HEK293 (cell line): ENCODE measurements around the gene KRT6A.

Experiments used
- CTCF ChIA-PET: fragments of 350-600 bp; formaldehyde crosslinking; extraction: SDS; loops from one replicate; lab custom pipeline; 2021; ENCODE audit warnings: antibody characterized with exemption; lab: Yijun Ruan, JAX
- POLR2A ChIA-PET: fragments of 300-600 bp; formaldehyde crosslinking; extraction: SDS; loops from one replicate; lab custom pipeline; 2020; ENCODE audit warnings: antibody characterized with exemption, inconsistent platforms; lab: Yijun Ruan, JAX
- H3K27ac ChIP-seq: fragments of 200-500 bp; sonication (Bioruptor generic); 2 replicates; pipeline ENCODE4 v1.5.1; 2014; ENCODE audit warnings: low read depth, low read length, control low read depth, inconsistent platforms; ENCODE audit errors: extremely low read depth
- H3K36me3 ChIP-seq, 2 experiments: fragments of 200-500 bp in 1 of 2; sonication (Bioruptor generic) in 1 of 2; 1 replicate in 1 of 2; 2 replicates in 1 of 2; pipeline ENCODE4 v1.5.1; 2014 to 2017; ENCODE audit warnings: inconsistent platforms in 2 of 2, low read length in 2 of 2; ENCODE audit not compliant: control insufficient read depth in 2 of 2, insufficient read depth in 1 of 2
- H3K4me1 ChIP-seq: fragments of 200-500 bp; sonication (Bioruptor generic); 2 replicates; pipeline ENCODE4 v1.5.1; 2014; ENCODE audit warnings: mild to moderate bottlenecking, low read length, inconsistent platforms; ENCODE audit not compliant: control insufficient read depth, insufficient read depth
- H3K4me3 ChIP-seq: 2 replicates; pipeline ENCODE4 v1.5.1; 2011; ENCODE audit warnings: low read depth, mild to moderate bottlenecking, control low read depth, low read length, moderate library complexity
- H3K9me3 ChIP-seq: fragments of 200-500 bp; sonication (Bioruptor generic); 2 replicates; pipeline ENCODE4 v1.5.1; 2014; ENCODE audit warnings: low read depth, low read length, inconsistent platforms; ENCODE audit not compliant: control insufficient read depth, insufficient read depth
- GLI4 ChIP-seq: fragments of 450-650 bp; formaldehyde crosslinking; IDR thresholded peaks from 2 replicates; pipeline ENCODE4 v1.5.1; 2016; ENCODE audit warnings: missing biosample characterization, missing genetic modification characterization
- SALL2 ChIP-seq: fragments of 450-650 bp; formaldehyde crosslinking; IDR thresholded peaks from 2 replicates; pipeline ENCODE4 v1.5.0; 2017; ENCODE audit warnings: missing biosample characterization, mild to moderate bottlenecking, missing genetic modification characterization, borderline replicate concordance
- SCRT2 ChIP-seq: fragments of 450-650 bp; formaldehyde crosslinking; IDR thresholded peaks from 2 replicates; pipeline ENCODE4 v1.5.1; 2016; ENCODE audit warnings: missing biosample characterization, missing genetic modification characterization
- ZBTB48 ChIP-seq: fragments of 450-650 bp; formaldehyde crosslinking; IDR thresholded peaks from 2 replicates; pipeline ENCODE4 v1.5.1; 2016; ENCODE audit warnings: missing biosample characterization, missing genetic modification characterization
- ZFHX2 ChIP-seq: fragments of 450-650 bp; formaldehyde crosslinking; conservative IDR thresholded peaks from 2 replicates; pipeline ENCODE4 v1.5.1; 2016; ENCODE audit warnings: missing biosample characterization, missing genetic modification characterization
- ZNF132 ChIP-seq: fragments of 450-650 bp; formaldehyde crosslinking; IDR thresholded peaks from 2 replicates; pipeline ENCODE4 v1.5.1; 2017; ENCODE audit warnings: missing biosample characterization, missing genetic modification characterization, borderline replicate concordance
- ZNF174 ChIP-seq: fragments of 450-650 bp; formaldehyde crosslinking; IDR thresholded peaks from 2 replicates; pipeline ENCODE4 v1.5.0; 2017; ENCODE audit warnings: missing biosample characterization, mild to moderate bottlenecking, missing genetic modification characterization
- ZNF19 ChIP-seq: fragments of 450-650 bp; formaldehyde crosslinking; IDR thresholded peaks from 2 replicates; pipeline ENCODE4; 2016; ENCODE audit warnings: missing biosample characterization, missing genetic modification characterization, low read depth
- ZNF274 ChIP-seq, 2 experiments: fragments of 200-500 bp in 1 of 2; fragments of 450-650 bp in 1 of 2; sonication (Bioruptor generic) in 1 of 2; formaldehyde crosslinking in 1 of 2; IDR thresholded peaks; 2 replicates each; pipeline versions ENCODE4 v1.5.1 to v1.6.1; 2014 to 2016; ENCODE audit warnings: borderline replicate concordance in 1 of 2, inconsistent platforms in 1 of 2, low read length in 1 of 2, missing biosample characterization in 1 of 2, missing genetic modification characterization in 1 of 2
- ZNF37A ChIP-seq: fragments of 450-650 bp; IDR thresholded peaks from 2 replicates; pipeline ENCODE4 v1.5.1; 2018; ENCODE audit warnings: missing biosample characterization, missing genetic modification characterization
- ZNF449 ChIP-seq: fragments of 450-650 bp; formaldehyde crosslinking; IDR thresholded peaks from 2 replicates; pipeline ENCODE4 v1.5.1; 2017; ENCODE audit warnings: missing biosample characterization, mild to moderate bottlenecking, missing genetic modification characterization, moderate library complexity
- ZNF510 ChIP-seq: fragments of 450-650 bp; formaldehyde crosslinking; IDR thresholded peaks from 2 replicates; pipeline ENCODE4 v1.5.1; 2018; ENCODE audit warnings: mild to moderate bottlenecking, missing genetic modification characterization, missing biosample characterization; ENCODE audit not compliant: insufficient replicate concordance
- ZNF600 ChIP-seq: fragments of 450-650 bp; formaldehyde crosslinking; IDR thresholded peaks from 2 replicates; pipeline ENCODE4 v1.5.1; 2016; ENCODE audit warnings: missing biosample characterization, missing genetic modification characterization
- ZNF654 ChIP-seq: fragments of 450-650 bp; formaldehyde crosslinking; IDR thresholded peaks from 2 replicates; pipeline ENCODE4 v1.5.1; 2016; ENCODE audit warnings: low read depth, missing biosample characterization, missing genetic modification characterization
- ZNF777 ChIP-seq: fragments of 450-650 bp; formaldehyde crosslinking; IDR thresholded peaks from 2 replicates; pipeline ENCODE4 v1.5.1; 2017; ENCODE audit warnings: missing biosample characterization, missing genetic modification characterization, borderline replicate concordance
- TF ChIP-seq, protein P1 (sequence below): fragments of 450-650 bp; formaldehyde crosslinking; IDR thresholded peaks from 2 replicates; pipeline ENCODE4 v1.5.1; 2016; ENCODE audit warnings: missing biosample characterization, missing genetic modification characterization
- TF ChIP-seq, protein P2 (sequence below): fragments of 450-650 bp; formaldehyde crosslinking; IDR thresholded peaks from 2 replicates; pipeline ENCODE4 v1.5.1; 2016; ENCODE audit warnings: missing biosample characterization, missing genetic modification characterization, borderline replicate concordance
- TF ChIP-seq, protein P3 (sequence below): fragments of 450-650 bp; formaldehyde crosslinking; IDR thresholded peaks from 2 replicates; pipeline ENCODE4 v1.5.1; 2016; ENCODE audit warnings: missing biosample characterization, missing genetic modification characterization
- TF ChIP-seq, protein P4 (sequence below): fragments of 450-650 bp; formaldehyde crosslinking; IDR thresholded peaks from 2 replicates; pipeline ENCODE4 v1.5.1; 2016; ENCODE audit warnings: missing biosample characterization, missing genetic modification characterization, low read depth

Gene KRT6A

GRCh38 chr12:52529417-52529816 is 36.4 kb upstream of the KRT6A start:
- POLR2A ChIA-PET = no interaction called here
- Histone ChIP-seq H3K4me3 (no peak overlapping the region), H3K9me3 (no peaks in the 10 kb centered on the region), H3K36me3 (no peaks in the 10 kb centered on the region)
- no peak for TF ChIP-seq GLI4
- TF ChIP-seq, protein P1, sequence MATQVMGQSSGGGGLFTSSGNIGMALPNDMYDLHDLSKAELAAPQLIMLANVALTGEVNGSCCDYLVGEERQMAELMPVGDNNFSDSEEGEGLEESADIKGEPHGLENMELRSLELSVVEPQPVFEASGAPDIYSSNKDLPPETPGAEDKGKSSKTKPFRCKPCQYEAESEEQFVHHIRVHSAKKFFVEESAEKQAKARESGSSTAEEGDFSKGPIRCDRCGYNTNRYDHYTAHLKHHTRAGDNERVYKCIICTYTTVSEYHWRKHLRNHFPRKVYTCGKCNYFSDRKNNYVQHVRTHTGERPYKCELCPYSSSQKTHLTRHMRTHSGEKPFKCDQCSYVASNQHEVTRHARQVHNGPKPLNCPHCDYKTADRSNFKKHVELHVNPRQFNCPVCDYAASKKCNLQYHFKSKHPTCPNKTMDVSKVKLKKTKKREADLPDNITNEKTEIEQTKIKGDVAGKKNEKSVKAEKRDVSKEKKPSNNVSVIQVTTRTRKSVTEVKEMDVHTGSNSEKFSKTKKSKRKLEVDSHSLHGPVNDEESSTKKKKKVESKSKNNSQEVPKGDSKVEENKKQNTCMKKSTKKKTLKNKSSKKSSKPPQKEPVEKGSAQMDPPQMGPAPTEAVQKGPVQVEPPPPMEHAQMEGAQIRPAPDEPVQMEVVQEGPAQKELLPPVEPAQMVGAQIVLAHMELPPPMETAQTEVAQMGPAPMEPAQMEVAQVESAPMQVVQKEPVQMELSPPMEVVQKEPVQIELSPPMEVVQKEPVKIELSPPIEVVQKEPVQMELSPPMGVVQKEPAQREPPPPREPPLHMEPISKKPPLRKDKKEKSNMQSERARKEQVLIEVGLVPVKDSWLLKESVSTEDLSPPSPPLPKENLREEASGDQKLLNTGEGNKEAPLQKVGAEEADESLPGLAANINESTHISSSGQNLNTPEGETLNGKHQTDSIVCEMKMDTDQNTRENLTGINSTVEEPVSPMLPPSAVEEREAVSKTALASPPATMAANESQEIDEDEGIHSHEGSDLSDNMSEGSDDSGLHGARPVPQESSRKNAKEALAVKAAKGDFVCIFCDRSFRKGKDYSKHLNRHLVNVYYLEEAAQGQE = no peak
- TF ChIP-seq ZNF449 (tag by site-specific recombination) = no peak
- TF ChIP-seq SALL2 (tag by site-specific recombination) = no peak
- TF ChIP-seq, protein P2, sequence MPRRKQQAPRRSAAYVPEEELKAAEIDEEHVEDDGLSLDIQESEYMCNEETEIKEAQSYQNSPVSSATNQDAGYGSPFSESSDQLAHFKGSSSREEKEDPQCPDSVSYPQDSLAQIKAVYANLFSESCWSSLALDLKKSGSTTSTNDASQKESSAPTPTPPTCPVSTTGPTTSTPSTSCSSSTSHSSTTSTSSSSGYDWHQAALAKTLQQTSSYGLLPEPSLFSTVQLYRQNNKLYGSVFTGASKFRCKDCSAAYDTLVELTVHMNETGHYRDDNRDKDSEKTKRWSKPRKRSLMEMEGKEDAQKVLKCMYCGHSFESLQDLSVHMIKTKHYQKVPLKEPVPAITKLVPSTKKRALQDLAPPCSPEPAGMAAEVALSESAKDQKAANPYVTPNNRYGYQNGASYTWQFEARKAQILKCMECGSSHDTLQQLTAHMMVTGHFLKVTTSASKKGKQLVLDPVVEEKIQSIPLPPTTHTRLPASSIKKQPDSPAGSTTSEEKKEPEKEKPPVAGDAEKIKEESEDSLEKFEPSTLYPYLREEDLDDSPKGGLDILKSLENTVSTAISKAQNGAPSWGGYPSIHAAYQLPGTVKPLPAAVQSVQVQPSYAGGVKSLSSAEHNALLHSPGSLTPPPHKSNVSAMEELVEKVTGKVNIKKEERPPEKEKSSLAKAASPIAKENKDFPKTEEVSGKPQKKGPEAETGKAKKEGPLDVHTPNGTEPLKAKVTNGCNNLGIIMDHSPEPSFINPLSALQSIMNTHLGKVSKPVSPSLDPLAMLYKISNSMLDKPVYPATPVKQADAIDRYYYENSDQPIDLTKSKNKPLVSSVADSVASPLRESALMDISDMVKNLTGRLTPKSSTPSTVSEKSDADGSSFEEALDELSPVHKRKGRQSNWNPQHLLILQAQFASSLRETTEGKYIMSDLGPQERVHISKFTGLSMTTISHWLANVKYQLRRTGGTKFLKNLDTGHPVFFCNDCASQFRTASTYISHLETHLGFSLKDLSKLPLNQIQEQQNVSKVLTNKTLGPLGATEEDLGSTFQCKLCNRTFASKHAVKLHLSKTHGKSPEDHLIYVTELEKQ (tag by site-specific recombination) = no peak
- TF ChIP-seq ZNF654 (tag by site-specific recombination) = no peak
- no peak for TF ChIP-seq ZFHX2
- no peak for TF ChIP-seq SCRT2 (tag by site-specific recombination)
- TF ChIP-seq, protein P3, sequence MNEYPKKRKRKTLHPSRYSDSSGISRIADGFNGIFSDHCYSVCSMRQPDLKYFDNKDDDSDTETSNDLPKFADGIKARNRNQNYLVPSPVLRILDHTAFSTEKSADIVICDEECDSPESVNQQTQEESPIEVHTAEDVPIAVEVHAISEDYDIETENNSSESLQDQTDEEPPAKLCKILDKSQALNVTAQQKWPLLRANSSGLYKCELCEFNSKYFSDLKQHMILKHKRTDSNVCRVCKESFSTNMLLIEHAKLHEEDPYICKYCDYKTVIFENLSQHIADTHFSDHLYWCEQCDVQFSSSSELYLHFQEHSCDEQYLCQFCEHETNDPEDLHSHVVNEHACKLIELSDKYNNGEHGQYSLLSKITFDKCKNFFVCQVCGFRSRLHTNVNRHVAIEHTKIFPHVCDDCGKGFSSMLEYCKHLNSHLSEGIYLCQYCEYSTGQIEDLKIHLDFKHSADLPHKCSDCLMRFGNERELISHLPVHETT = no peak
- no peak for TF ChIP-seq ZBTB48
- TF ChIP-seq ZNF777 = no peak
- no peak for TF ChIP-seq ZNF274 (IDR thresholded peaks at IDR 0.05; ENCODE audit: low read length)
- no peak for TF ChIP-seq ZNF274 (tag by site-specific recombination; IDR thresholded peaks at IDR 0.05; ENCODE audit: borderline replicate concordance)
- TF ChIP-seq, all 188 proteins: peak for 0
- H3K4me1 ChIP-seq = no peaks in the 10 kb centered on the region
- CTCF ChIA-PET = no interaction called here
- H3K27ac ChIP-seq = no peak overlapping the region

GRCh38 chr12:52528641-52529143 is 35.6 kb upstream of the KRT6A start:
- CTCF ChIA-PET = interaction anchor here (0.6 kb wide), 1 partner anchor 136 kb away, joined by 4 read pairs; no protein-coding TSS in a partner anchor
- TF ChIP-seq ZNF510 (tag by site-specific recombination) (no peak), ZNF37A (tag by site-specific recombination) (no peak), ZNF600 (tag by site-specific recombination) (no peak), ZNF132 (no peak), ZNF19 (tag by site-specific recombination) (no peak), ZNF174 (tag by site-specific recombination) (no peak)
- TF ChIP-seq, protein P4, sequence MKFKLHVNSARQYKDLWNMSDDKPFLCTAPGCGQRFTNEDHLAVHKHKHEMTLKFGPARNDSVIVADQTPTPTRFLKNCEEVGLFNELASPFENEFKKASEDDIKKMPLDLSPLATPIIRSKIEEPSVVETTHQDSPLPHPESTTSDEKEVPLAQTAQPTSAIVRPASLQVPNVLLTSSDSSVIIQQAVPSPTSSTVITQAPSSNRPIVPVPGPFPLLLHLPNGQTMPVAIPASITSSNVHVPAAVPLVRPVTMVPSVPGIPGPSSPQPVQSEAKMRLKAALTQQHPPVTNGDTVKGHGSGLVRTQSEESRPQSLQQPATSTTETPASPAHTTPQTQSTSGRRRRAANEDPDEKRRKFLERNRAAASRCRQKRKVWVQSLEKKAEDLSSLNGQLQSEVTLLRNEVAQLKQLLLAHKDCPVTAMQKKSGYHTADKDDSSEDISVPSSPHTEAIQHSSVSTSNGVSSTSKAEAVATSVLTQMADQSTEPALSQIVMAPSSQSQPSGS (tag by site-specific recombination) = no peak
- no peak overlapping the region for H3K27ac ChIP-seq
- no peaks in the 10 kb centered on the region for H3K36me3 ChIP-seq
- POLR2A ChIA-PET = no interaction called here
- H3K9me3 ChIP-seq = no peaks in the 10 kb centered on the region
- H3K4me1 ChIP-seq = no peaks in the 10 kb centered on the region
- H3K4me3 ChIP-seq = no peak overlapping the region
